ACC112 (cell line): Measurements from ENCODE around the gene VAMP1.

Experiments used
- H2AFZ ChIP-seq: fragments of 200-600 bp; sonication (generic); one replicate; pipeline ENCODE4 v1.6.0; 2017; ENCODE audit warnings: antibody characterized with exemption, low read length; ENCODE audit not compliant: unreplicated experiment
- H3K27ac ChIP-seq: fragments of 200-600 bp; sonication (generic); 2 replicates; pipeline ENCODE4 v1.5.1; 2014; ENCODE audit warnings: low read depth, mild to moderate bottlenecking, antibody characterized with exemption, low read length, moderate library complexity
- H3K27me3 ChIP-seq: fragments of 200-600 bp; sonication (generic); 2 replicates; pipeline ENCODE4 v1.6.1; 2014; ENCODE audit warnings: mild to moderate bottlenecking, antibody characterized with exemption, low read length, moderate library complexity, mixed read lengths; ENCODE audit not compliant: insufficient read depth
- H3K36me3 ChIP-seq: fragments of 200-600 bp; sonication (generic); 2 replicates; pipeline ENCODE4 v1.6.1; 2016; ENCODE audit warnings: mild to moderate bottlenecking, antibody characterized with exemption, low read length, moderate library complexity, mixed read lengths; ENCODE audit not compliant: insufficient read depth
- H3K4me1 ChIP-seq: fragments of 200-600 bp; sonication (generic); one replicate; pipeline ENCODE4 v1.6.1; 2016; ENCODE audit warnings: low read length, mixed read lengths; ENCODE audit not compliant: insufficient read depth, unreplicated experiment, control insufficient read depth
- H3K4me3 ChIP-seq: fragments of 200-600 bp; sonication (generic); 2 replicates; pipeline ENCODE4 v1.5.1; 2014; ENCODE audit warnings: mild to moderate bottlenecking, low read depth, low read length
- H3K79me2 ChIP-seq: fragments of 200-600 bp; sonication (generic); one replicate; pipeline ENCODE4 v1.6.0; 2016; ENCODE audit warnings: low read length; ENCODE audit not compliant: control insufficient read depth, unreplicated experiment, insufficient read depth

VAMP1 gene

GRCh38 chr12:6451348-6452244 is 18.9 kb downstream of the VAMP1 start, which contains the start of gene TAPBPL:
TAPBPL (plus strand) TSS chr12:6452042; CDS start chr12:6452249, 207 bp downstream.
- peak within 1 kb of the TSS; percentile 96 for H2AFZ ChIP-seq
- H3K36me3 ChIP-seq, result no peaks in the 10 kb centered on the region
- H3K27ac ChIP-seq, result peak within 1 kb of the TSS; percentile 70
- peak within 1 kb of the TSS; percentile 79 for H3K4me3 ChIP-seq
- H3K4me1 ChIP-seq, result peaks cover 16% of the 10 kb centered on the region
- H3K79me2 ChIP-seq, result peaks cover 23% of the 10 kb centered on the region
- no peaks in the 10 kb centered on the region for H3K27me3 ChIP-seq

GRCh38 chr12:6450869-6451347 is 19.6 kb downstream of the VAMP1 start:
- Histone ChIP-seq H3K4me3 (peak overlapping the region; percentile 79), H3K4me1 (peaks cover 16% of the 10 kb centered on the region), H3K36me3 (no peaks in the 10 kb centered on the region), H2AFZ (peak overlapping the region; percentile 96), H3K27me3 (no peaks in the 10 kb centered on the region), H3K79me2 (peaks cover 23% of the 10 kb centered on the region), H3K27ac (peak overlapping the region; percentile 70)

GRCh38 chr12:6450091-6450868 is 20.2 kb downstream of the VAMP1 start:
- Histone ChIP-seq H3K36me3 (no peaks in the 10 kb centered on the region), H3K27ac (peak overlapping the region; percentile 70; the same call in 1 of the 2 replicates), H2AFZ (no peak overlapping the region), H3K27me3 (no peaks in the 10 kb centered on the region), H3K4me1 (peaks cover 16% of the 10 kb centered on the region), H3K79me2 (peaks cover 23% of the 10 kb centered on the region), H3K4me3 (peak overlapping the region; percentile 79)

- peaks cover 2% of the 10 kb centered on the region for H3K79me2 ChIP-seq
Observed at GRCh38 chr12:6444704-6445688, 25.5 kb downstream of the VAMP1 start, which contains the start of gene CD27. CD27 (plus strand) TSS chr12:6444955; CDS start chr12:6445096, 141 bp downstream.

GRCh38 chr12:6444031-6444430 is 26.4 kb downstream of the VAMP1 start:
- no peaks in the 10 kb centered on the region for H3K79me2 ChIP-seq
- H3K4me1 ChIP-seq, result no peaks in the 10 kb centered on the region
- no peaks in the 10 kb centered on the region for H3K27me3 ChIP-seq
- no peaks in the 10 kb centered on the region for H3K36me3 ChIP-seq
- no peak overlapping the region for H3K27ac ChIP-seq
- no peak overlapping the region for H2AFZ ChIP-seq
- no peak overlapping the region for H3K4me3 ChIP-seq

More at GRCh38 chr12:6444704-6445688, 25.5 kb downstream of the VAMP1 start, which contains the start of gene CD27:
- Histone ChIP-seq H3K27me3 (no peaks in the 10 kb centered on the region), H3K4me1 (peaks cover 2% of the 10 kb centered on the region), H3K36me3 (no peaks in the 10 kb centered on the region), H2AFZ (no peak within 1 kb of the TSS), H3K4me3 (no peak within 1 kb of the TSS), H3K27ac (no peak within 1 kb of the TSS)

- H3K79me2 ChIP-seq, result no peaks in the 10 kb centered on the region
- H2AFZ ChIP-seq, result no peak overlapping the region
- H3K4me3 ChIP-seq, result no peak overlapping the region
- no peak overlapping the region for H3K27ac ChIP-seq
- no peaks in the 10 kb centered on the region for H3K4me1 ChIP-seq
- no peaks in the 10 kb centered on the region for H3K27me3 ChIP-seq
- H3K36me3 ChIP-seq, result no peaks in the 10 kb centered on the region
Observed at GRCh38 chr12:6443361-6443983, 27.0 kb downstream of the VAMP1 start.

GRCh38 chr12:6442836-6443235 is 27.6 kb downstream of the VAMP1 start:
- no peaks in the 10 kb centered on the region for H3K36me3 ChIP-seq
- H2AFZ ChIP-seq, result no peak overlapping the region
- no peak overlapping the region for H3K4me3 ChIP-seq
- no peak overlapping the region for H3K27ac ChIP-seq
- no peaks in the 10 kb centered on the region for H3K79me2 ChIP-seq
- no peaks in the 10 kb centered on the region for H3K4me1 ChIP-seq
- no peaks in the 10 kb centered on the region for H3K27me3 ChIP-seq

- Histone ChIP-seq H3K4me1 (no peaks in the 10 kb centered on the region), H3K36me3 (no peaks in the 10 kb centered on the region), H3K27ac (no peak overlapping the region), H3K27me3 (no peaks in the 10 kb centered on the region), H2AFZ (no peak overlapping the region), H3K79me2 (no peaks in the 10 kb centered on the region), H3K4me3 (no peak overlapping the region)
Observed at GRCh38 chr12:6440391-6440790, 30.1 kb downstream of the VAMP1 start.

GRCh38 chr12:6438345-6438744 is 32.1 kb downstream of the VAMP1 start:
- no peaks in the 10 kb centered on the region for H3K79me2 ChIP-seq
- H3K4me3 ChIP-seq, result no peak overlapping the region
- H3K4me1 ChIP-seq, result no peaks in the 10 kb centered on the region
- no peak overlapping the region for H3K27ac ChIP-seq
- no peaks in the 10 kb centered on the region for H3K36me3 ChIP-seq
- no peaks in the 10 kb centered on the region for H3K27me3 ChIP-seq
- no peak overlapping the region for H2AFZ ChIP-seq
